ENCODE measurements around the gene MICAL1. TPM values are rescaled to one million over a fixed set of nuclear protein-coding genes. Genes with fewer than 3 reads are reported as not detected.

The MICAL1 gene
- total RNA-seq, 4 donors from 2014 or later = 14.3 to 33.6 (median 21.7) TPM

- no peaks in the 10 kb centered on the region for H3K27me3 ChIP-seq
- no peak overlapping the region for H3K27ac ChIP-seq
- H3K36me3 ChIP-seq = no peaks in the 10 kb centered on the region
- intact Hi-C loops (cut with DNase I) = no loop called here
- peaks cover 0 to under 1% of the 10 kb centered on the region in 2 donors for H3K4me1 ChIP-seq
- H3K4me3 ChIP-seq (replicated peaks in 1 of 3) = no peak overlapping the region
- no peak for DNase-seq
- 96% methylated on average over 3 of the region's 3 CpGs for WGBS, 2 donors
- H3K9me3 ChIP-seq = no peaks in the 10 kb centered on the region
- no peak for TF ChIP-seq POLR2A (IDR thresholded peaks at IDR 0.05)
- no peak for TF ChIP-seq CTCF (IDR thresholded peaks at IDR 0.05)
Measured at GRCh38 chr6:109429496-109429895, 26.1 kb downstream of the MICAL1 start.

GRCh38 chr6:109428889-109429477 is 26.6 kb downstream of the MICAL1 start:
- peaks cover 4 to 5% of the 10 kb centered on the region in 2 donors for H3K4me1 ChIP-seq
- intact Hi-C loops (cut with DNase I) = no loop called here

GRCh38 chr6:109424946-109425345 is 30.6 kb downstream of the MICAL1 start:
- TF ChIP-seq POLR2A (IDR thresholded peaks at IDR 0.05) = no peak
- no peak for TF ChIP-seq CTCF (IDR thresholded peaks at IDR 0.05)
- no peak overlapping the region for H3K4me3 ChIP-seq (replicated peaks in 1 of 3)
- no peaks in the 10 kb centered on the region for H3K27me3 ChIP-seq
- H3K9me3 ChIP-seq = no peaks in the 10 kb centered on the region
- no peak overlapping the region for H3K27ac ChIP-seq
- intact Hi-C loops (cut with DNase I) = no loop called here
- DNase-seq = no peak
- H3K4me1 ChIP-seq = peaks cover 15 to 21% of the 10 kb centered on the region in 2 donors
- WGBS, 2 donors = 89 to 90% methylated on average over 2 of the region's 2 CpGs
- H3K36me3 ChIP-seq = no peaks in the 10 kb centered on the region

More at GRCh38 chr6:109428889-109429477, 26.6 kb downstream of the MICAL1 start:
- Histone ChIP-seq H3K27ac (no peak overlapping the region), H3K36me3 (no peaks in the 10 kb centered on the region), H3K27me3 (no peaks in the 10 kb centered on the region), H3K4me3 (replicated peaks in 1 of 3) (no peak overlapping the region), H3K9me3 (no peaks in the 10 kb centered on the region)
- no peak for DNase-seq
- WGBS, 2 donors = 64 to 65% methylated on average over 7 of the region's 7 CpGs
- no peak for TF ChIP-seq POLR2A (IDR thresholded peaks at IDR 0.05)
- no peak for TF ChIP-seq CTCF (IDR thresholded peaks at IDR 0.05)

- no peak for DNase-seq
- peaks cover 15 to 21% of the 10 kb centered on the region in 2 donors for H3K4me1 ChIP-seq
- no peaks in the 10 kb centered on the region for H3K9me3 ChIP-seq
- H3K4me3 ChIP-seq (replicated peaks in 1 of 3) = no peak overlapping the region
- intact Hi-C loops (cut with DNase I) = no loop called here
- no peaks in the 10 kb centered on the region for H3K27me3 ChIP-seq
- WGBS, 2 donors = 64 to 66% methylated on average over 1 of the region's 1 CpG
- TF ChIP-seq POLR2A (IDR thresholded peaks at IDR 0.05) = no peak
- H3K27ac ChIP-seq = no peak overlapping the region
- no peaks in the 10 kb centered on the region for H3K36me3 ChIP-seq
Measured at GRCh38 chr6:109421184-109421583, 34.4 kb downstream of the MICAL1 start.

GRCh38 chr6:109420751-109421150 is 34.8 kb downstream of the MICAL1 start:
- DNase-seq = peak; percentile 59 to 69
- no peaks in the 10 kb centered on the region for H3K27me3 ChIP-seq

More at GRCh38 chr6:109420751-109421150, 34.8 kb downstream of the MICAL1 start:
- no peak overlapping the region for H3K27ac ChIP-seq
- intact Hi-C loops (cut with DNase I) = no loop called here
- WGBS, 2 donors = 22 to 27% methylated on average over 1 of the region's 1 CpG
- no peak overlapping the region for H3K4me3 ChIP-seq (replicated peaks in 1 of 3)
- no peaks in the 10 kb centered on the region for H3K36me3 ChIP-seq
- no peaks in the 10 kb centered on the region for H3K9me3 ChIP-seq
- TF ChIP-seq CTCF (IDR thresholded peaks at IDR 0.05) = no peak
- no peak for TF ChIP-seq POLR2A (IDR thresholded peaks at IDR 0.05)
- peaks cover 15 to 21% of the 10 kb centered on the region in 2 donors for H3K4me1 ChIP-seq

All from thyroid gland (tissue), 4 donors.